SJSA1 (cell line): ENCODE data around the gene PGLYRP2. TPM values are rescaled to one million over a fixed set of nuclear protein-coding genes. Genes with fewer than 3 reads are reported as not detected.

Experiments
- DNase-seq, 2 experiments: peaks; one replicate each; pipeline ENCODE4 v3.0.0-alpha.2; 2015 to 2020; ENCODE audit warnings: low spot score in 2 of 2, low read depth in 1 of 2
- H3K27ac ChIP-seq: fragments of 250-450 bp; sonication (Bioruptor Pico); 2 replicates; pipeline ENCODE4 v1.5.1; 2020; ENCODE audit warnings: mild to moderate bottlenecking, moderate library complexity
- H3K27me3 ChIP-seq: fragments of 250-450 bp; sonication (Bioruptor Pico); replicated peaks from 2 replicates; pipeline ENCODE4 v1.5.1; 2020; ENCODE audit warnings: mild to moderate bottlenecking, moderate library complexity
- H3K36me3 ChIP-seq: fragments of 250-450 bp; sonication (Bioruptor Pico); 2 replicates; pipeline ENCODE4 v1.5.1; 2020; ENCODE audit warnings: mild to moderate bottlenecking
- H3K4me1 ChIP-seq: fragments of 250-450 bp; sonication (Bioruptor Pico); replicated peaks from 2 replicates; pipeline ENCODE4 v1.6.1; 2021; ENCODE audit warnings: mild to moderate bottlenecking
- H3K4me3 ChIP-seq: fragments of 250-450 bp; sonication (Bioruptor Pico); 2 replicates; pipeline ENCODE4 v1.5.1; 2020; ENCODE audit warnings: mild to moderate bottlenecking
- H3K9me3 ChIP-seq: fragments of 250-450 bp; sonication (Bioruptor Pico); replicated peaks from 2 replicates; pipeline ENCODE4 v1.5.1; 2020; ENCODE audit warnings: mild to moderate bottlenecking
- total RNA-seq: library from RNA; depleted of rRNA; stranded (reverse); fragments of >200 nt; shearing (Covaris generic); gene quantifications from 2 replicates; pipeline ENCODE4 v1.2.3, GENCODE V29; 2014

The PGLYRP2 gene
- total RNA-seq, 1 experiment from 2014 or later, result not detected

DNA sequence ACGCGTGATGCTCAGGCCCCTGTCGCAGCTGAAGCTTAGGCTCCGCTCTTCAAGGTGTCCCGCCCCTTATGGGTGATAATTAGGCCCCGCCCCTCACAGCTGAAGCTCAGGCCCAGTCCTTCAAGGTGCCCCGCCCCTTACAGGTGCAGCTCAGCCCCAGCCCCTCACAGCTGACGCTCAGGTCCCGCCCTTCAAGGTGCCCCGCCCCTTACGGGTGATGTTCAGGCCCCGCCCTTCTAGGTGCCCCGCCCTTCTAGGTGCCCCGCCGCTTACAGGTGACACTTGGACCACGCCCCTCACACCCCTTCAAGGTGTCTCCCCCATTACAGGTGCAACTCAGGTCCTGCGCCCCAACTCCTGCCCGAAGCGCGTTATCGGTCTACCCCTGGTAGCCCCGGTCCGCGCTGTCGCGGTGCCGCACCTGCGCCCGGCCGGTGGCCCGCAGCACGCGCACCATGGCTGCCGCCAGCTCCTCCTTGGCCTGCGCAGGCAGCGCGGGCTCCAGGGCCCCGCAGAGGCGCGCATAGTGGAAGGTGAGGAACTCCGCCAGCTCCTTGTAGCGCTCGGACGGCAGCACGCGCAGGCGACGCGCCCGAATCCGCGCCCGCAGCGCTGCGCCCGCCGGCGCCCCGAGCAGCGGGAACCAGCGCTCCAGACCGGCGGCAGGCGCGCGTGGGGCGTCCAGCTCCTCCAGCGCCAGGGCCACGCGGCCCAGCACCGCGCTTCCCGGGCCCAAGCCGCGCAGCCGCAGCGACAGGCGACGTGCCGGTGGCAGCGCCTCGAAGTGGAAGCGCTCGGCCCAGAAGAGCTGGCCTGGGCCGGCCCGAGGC lies 22.2 kb downstream of the PGLYRP2 start:
- Histone ChIP-seq H3K4me1 (peaks cover 16% of the 10 kb centered on the region), H3K36me3 (no peaks in the 10 kb centered on the region), H3K27ac (no peak overlapping the region), H3K4me3 (no peak overlapping the region), H3K9me3 (peaks cover 4% of the 10 kb centered on the region; the same call in 1 of the 2 replicates), H3K27me3 (peaks cover 44% of the 10 kb centered on the region)
- DNase-seq, result no peak

GRCh38 chr19:15456441-15456840 lies 22.9 kb downstream of the PGLYRP2 start:
- Histone ChIP-seq H3K9me3 (peaks cover 4% of the 10 kb centered on the region; the same call in 1 of the 2 replicates), H3K27ac (no peak overlapping the region), H3K27me3 (peaks cover 44% of the 10 kb centered on the region), H3K36me3 (no peaks in the 10 kb centered on the region), H3K4me3 (no peak overlapping the region), H3K4me1 (peaks cover 16% of the 10 kb centered on the region)
- DNase-seq, result no peak

DNA sequence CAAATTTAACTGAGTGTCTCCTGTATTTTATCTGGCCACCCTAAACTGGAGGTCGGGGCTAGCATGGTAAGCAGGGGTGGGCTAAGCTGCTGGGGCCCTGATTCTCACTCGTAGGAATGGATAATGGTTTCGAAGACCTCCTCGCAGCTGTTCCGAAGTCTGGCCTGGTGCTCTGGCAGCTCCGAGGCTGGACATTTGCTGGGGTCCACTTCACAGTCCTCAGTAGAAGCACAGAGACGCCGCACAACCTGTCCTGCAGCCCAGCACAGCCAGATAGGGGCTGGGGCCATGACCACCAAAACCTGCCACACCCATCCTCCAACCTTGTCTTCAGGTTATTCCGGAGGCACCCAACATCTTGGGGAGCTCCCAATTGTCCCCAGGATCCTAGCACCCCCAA lies 23.3 kb downstream of the PGLYRP2 start:
- no peak for DNase-seq
- no peak overlapping the region for H3K4me3 ChIP-seq
- H3K4me1 ChIP-seq, result peaks cover 16% of the 10 kb centered on the region
- H3K27ac ChIP-seq, result no peak overlapping the region
- no peaks in the 10 kb centered on the region for H3K36me3 ChIP-seq
- peaks cover 4% of the 10 kb centered on the region; the same call in 1 of the 2 replicates for H3K9me3 ChIP-seq
- peaks cover 44% of the 10 kb centered on the region for H3K27me3 ChIP-seq

DNA sequence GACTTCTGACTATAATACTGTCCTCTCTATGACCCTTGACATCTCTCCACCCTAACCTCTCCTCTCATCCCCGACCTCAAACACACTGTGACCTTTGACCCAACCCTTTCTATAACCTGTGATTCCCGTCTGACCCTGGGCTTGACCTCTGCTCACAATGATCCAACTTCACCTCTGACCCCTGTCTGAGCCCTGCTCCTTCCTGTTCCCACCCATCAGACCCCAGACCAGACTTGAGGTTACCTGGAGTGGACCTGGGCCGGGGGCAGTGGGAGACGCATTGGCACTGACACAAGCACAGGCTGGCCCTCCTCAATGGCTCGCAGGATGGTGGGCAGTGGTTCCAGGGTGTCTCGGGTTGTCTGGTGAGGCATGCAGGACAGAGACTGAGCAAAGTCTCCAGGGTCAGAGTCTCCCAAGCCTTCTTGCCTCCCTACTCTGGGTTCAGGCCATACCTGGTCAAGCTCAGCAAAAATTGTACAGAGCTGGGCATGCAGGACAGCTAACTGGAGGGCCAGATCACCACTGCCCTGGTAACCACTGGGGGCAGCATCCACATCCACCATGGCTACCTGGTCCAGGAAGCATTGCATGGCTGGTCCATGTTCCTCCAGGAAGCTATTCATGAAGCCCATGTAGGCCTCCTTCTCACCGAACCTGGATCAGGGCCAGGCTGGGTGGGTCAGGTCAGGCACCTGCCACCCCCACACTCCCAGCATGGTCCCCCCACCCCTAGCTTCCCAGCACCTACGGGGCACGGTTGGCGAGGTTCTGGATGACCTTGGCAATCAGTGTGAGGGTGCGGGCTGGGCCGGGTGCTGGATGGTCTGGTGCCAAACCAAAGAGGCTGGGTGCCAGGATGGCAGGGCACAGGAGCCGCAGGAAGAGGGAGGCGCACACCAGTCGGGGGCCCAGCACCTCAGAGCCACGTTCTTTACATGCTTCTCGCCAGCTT lies 25.1 kb downstream of the PGLYRP2 start:
- DNase-seq, result no peak
- Histone ChIP-seq H3K27me3 (peaks cover 44% of the 10 kb centered on the region), H3K4me3 (no peak overlapping the region)

DNA sequence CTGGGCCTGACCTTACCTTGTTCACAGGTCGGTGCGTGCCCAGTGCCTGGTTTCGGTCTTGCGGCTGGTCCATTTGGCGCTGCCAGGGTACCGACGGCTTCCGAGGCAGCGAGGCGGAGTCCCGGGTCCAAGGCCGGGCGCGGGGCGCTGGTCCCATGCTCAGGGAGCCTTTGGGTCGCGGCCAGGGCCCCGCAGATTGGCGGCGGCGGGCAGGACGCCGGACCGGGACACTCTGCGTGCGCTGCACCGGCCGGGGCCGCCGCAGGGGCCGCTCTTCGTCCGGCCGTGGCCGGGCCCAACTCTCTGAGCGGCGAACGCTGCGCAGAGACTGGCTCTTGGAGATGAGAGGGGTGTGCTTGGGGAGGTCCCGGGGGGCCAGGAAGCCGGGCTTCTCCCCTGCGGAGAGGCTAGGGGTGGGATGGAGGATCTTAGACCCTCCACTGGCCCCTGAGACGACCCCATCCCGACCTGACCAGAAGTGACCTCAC lies 26.2 kb downstream of the PGLYRP2 start:
- H3K9me3 ChIP-seq, result peaks cover 4% of the 10 kb centered on the region; the same call in 1 of the 2 replicates
- no peak overlapping the region for H3K27ac ChIP-seq
- H3K27me3 ChIP-seq, result peaks cover 40% of the 10 kb centered on the region
- peaks cover 24% of the 10 kb centered on the region for H3K4me1 ChIP-seq
- peak overlapping the region; percentile 5 for H3K4me3 ChIP-seq
- H3K36me3 ChIP-seq, result no peaks in the 10 kb centered on the region
- DNase-seq, result peak in 1 of 2 experiments; percentile 44

More for the DNA sequence above, 25.1 kb downstream of the PGLYRP2 start:
- H3K27ac ChIP-seq, result no peak overlapping the region
- no peaks in the 10 kb centered on the region for H3K36me3 ChIP-seq
- peaks cover 21% of the 10 kb centered on the region for H3K4me1 ChIP-seq
- H3K9me3 ChIP-seq, result peaks cover 4% of the 10 kb centered on the region; the same call in 1 of the 2 replicates

- no peaks in the 10 kb centered on the region for H3K36me3 ChIP-seq
- no peak overlapping the region for H3K27ac ChIP-seq
- H3K4me1 ChIP-seq, result peaks cover 20% of the 10 kb centered on the region
- H3K9me3 ChIP-seq, result peaks cover 4% of the 10 kb centered on the region; the same call in 1 of the 2 replicates
- peak; percentile 64 to 82 for DNase-seq
- H3K4me3 ChIP-seq, result peak overlapping the region; percentile 5
- peaks cover 32% of the 10 kb centered on the region for H3K27me3 ChIP-seq
Measured at GRCh38 chr19:15452111-15453047, 26.9 kb downstream of the PGLYRP2 start.

GRCh38 chr19:15450528-15450890 lies 28.8 kb downstream of the PGLYRP2 start:
- Histone ChIP-seq H3K36me3 (no peaks in the 10 kb centered on the region), H3K27ac (no peak overlapping the region), H3K4me1 (peaks cover 16% of the 10 kb centered on the region), H3K27me3 (peaks cover 14% of the 10 kb centered on the region), H3K9me3 (no peaks in the 10 kb centered on the region), H3K4me3 (no peak overlapping the region)
- DNase-seq, result no peak

DNA sequence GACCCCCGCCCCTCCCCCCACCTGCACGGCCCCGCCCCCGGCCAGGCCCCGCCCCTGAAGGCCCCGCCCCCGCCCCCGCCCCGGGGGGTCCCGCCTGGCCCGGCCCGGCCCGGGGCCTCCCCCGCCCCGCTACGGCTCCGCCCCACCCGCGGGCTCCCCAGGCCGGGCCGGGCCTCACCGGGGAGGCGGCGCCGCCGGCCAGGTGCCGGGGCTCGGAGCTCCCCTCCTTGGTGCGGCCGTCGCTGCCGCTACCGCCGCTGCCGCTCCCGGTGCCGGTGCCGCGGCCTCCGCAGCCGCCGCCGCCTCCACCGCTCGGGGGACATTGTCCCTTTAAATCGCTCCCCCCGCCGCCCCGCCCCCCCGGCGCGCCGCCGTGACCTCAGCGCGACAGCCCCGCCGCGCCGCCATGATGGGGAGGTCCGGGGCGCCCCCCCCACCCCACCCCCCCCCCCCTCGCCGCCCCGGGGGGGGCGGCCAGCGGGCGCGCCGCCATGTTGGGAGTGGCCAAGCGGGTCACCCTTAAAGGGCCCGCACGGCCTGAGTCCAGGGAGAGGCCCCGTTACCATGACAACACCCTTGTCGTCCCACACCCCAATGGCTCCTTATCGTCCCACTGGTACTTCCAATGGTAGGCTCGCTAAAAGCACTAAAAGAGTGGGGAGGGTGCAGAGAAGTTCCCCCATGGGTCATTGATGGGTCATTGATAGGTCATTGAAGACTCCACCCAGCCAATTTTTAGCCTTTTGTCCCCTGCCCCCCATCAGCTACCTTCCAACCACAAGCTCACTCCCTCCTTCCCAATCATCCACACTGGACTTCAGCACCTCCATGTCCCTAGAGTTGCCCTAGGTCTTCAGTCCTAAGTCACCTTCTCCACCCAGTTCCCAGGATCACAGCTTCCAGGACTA lies 29.4 kb downstream of the PGLYRP2 start, which contains the start of gene WIZ:
TSS of gene WIZ (minus strand) at position 337 of the 908 bp plus-strand sequence. CDS start 1,649 bp downstream, outside the sequence.
- peaks cover 7% of the 10 kb centered on the region for H3K27me3 ChIP-seq
- no peaks in the 10 kb centered on the region for H3K36me3 ChIP-seq
- H3K4me3 ChIP-seq, result peak within 1 kb of the TSS; percentile 46
- peak; percentile 35 to 85 for DNase-seq
- peaks cover 16% of the 10 kb centered on the region for H3K4me1 ChIP-seq
- no peak within 1 kb of the TSS for H3K27ac ChIP-seq
- no peaks in the 10 kb centered on the region for H3K9me3 ChIP-seq

- no peak for DNase-seq
- Histone ChIP-seq H3K4me1 (peaks cover 16% of the 10 kb centered on the region), H3K27ac (no peak overlapping the region), H3K4me3 (peak overlapping the region; percentile 46), H3K9me3 (no peaks in the 10 kb centered on the region), H3K27me3 (peaks cover 7% of the 10 kb centered on the region), H3K36me3 (no peaks in the 10 kb centered on the region)
Measured at GRCh38 chr19:15448778-15449619, 30.3 kb downstream of the PGLYRP2 start.

DNA sequence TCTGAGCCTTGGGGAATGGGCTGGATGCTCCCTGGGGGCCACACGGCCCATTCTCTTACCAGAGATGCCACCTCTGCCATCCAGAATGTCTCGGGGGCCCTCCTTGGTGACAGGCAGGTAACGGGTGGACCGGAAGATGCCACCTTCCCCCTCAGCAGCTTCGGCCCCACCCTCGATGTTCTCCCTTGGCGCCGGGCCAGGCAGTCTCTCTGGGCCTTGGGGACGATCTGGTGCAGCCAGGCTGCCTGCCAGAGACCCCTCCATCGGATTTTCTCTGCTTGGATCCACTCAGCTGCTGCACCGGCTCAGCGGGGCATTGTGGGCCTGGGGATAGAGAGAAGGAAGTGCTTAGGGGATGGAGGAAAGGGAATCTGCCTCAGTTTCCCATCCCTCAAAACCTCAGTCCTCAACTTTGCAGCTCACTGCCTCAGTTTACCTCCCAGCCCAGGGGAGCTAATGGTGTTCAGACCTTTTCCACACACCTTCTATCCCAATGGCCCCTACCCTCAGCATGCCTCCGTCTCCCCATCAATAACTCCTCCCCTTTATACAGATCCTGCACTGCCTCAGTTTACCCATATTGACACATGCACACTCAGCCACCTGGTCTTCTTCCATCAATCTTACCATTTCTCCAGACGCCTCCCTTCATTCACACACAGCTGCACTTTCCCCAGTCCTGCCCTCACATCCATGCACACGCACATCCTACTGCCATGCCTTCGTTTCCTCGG lies 31.1 kb downstream of the PGLYRP2 start:
- H3K27ac ChIP-seq, result no peak overlapping the region
- peaks cover 7% of the 10 kb centered on the region for H3K27me3 ChIP-seq
- H3K4me1 ChIP-seq, result peaks cover 16% of the 10 kb centered on the region
- DNase-seq, result no peak
- no peaks in the 10 kb centered on the region for H3K9me3 ChIP-seq
- H3K4me3 ChIP-seq, result no peak overlapping the region
- H3K36me3 ChIP-seq, result no peaks in the 10 kb centered on the region

DNA sequence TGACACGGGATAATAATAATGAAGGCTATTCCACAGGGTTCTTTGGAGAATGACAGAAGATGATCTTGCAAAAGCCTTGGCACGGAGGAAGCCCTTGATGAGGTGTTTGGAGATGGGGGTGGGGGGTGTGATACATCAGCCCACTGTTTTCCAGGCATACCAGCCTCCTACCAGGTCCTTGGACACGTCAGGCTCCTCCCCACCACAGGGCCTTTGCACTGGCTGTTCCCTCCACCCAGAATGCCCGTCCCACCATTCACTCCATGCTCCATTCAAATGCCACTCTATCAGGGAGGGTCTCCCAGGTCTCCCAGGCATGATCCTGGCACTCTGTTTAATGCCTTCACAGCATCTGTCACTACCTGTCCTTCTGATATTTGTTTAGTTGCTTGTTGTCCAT lies 32.2 kb downstream of the PGLYRP2 start:
- Histone ChIP-seq H3K27me3 (no peaks in the 10 kb centered on the region), H3K27ac (no peak overlapping the region), H3K36me3 (no peaks in the 10 kb centered on the region), H3K4me1 (peaks cover 8% of the 10 kb centered on the region), H3K9me3 (no peaks in the 10 kb centered on the region), H3K4me3 (no peak overlapping the region)
- DNase-seq, result no peak
